NK-92 treated with Interleukin-12 subunit alpha and Interleukin-12 subunit beta, amount 100 ng/mL, for 24 hours (cell line): Measurements from ENCODE around the gene SREBF2.
"Not testable (repeated sequence)": the region's sequence is repeated elsewhere in the genome, so short reads cannot be mapped to it uniquely, and the experiment has no call there.

Experiments used
- DNase-seq: peaks from one replicate; lab custom pipeline; 2025; lab: John Stamatoyannopoulos, UW

SREBF2 gene

GRCh38 chr22:41947424-41948080 is 114.6 kb downstream of the SREBF2 start:
- DNase-seq = no peak

DNA sequence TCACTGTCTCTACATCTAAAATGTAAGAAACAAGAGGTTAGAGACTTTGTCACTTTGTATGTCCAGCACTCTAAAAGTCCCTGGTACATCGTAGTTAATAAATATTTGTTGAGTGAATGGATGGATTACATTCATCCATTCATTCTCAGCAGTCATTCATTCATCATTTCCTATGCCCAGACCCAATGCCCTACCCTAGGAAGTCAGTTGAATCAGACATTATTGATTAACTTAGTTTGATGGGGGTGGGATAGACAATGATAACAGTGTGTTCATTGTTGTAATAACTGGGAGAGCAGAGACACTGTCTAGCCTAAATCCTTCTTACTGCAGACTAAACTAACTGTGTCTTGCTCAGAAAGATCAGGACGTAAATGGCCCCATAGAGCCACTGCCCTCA is 115.2 kb downstream of the SREBF2 start:
- no peak for DNase-seq

- not testable (repeated sequence) for DNase-seq
Measured at GRCh38 chr22:41948928-41949296, 116.0 kb downstream of the SREBF2 start.

DNA sequence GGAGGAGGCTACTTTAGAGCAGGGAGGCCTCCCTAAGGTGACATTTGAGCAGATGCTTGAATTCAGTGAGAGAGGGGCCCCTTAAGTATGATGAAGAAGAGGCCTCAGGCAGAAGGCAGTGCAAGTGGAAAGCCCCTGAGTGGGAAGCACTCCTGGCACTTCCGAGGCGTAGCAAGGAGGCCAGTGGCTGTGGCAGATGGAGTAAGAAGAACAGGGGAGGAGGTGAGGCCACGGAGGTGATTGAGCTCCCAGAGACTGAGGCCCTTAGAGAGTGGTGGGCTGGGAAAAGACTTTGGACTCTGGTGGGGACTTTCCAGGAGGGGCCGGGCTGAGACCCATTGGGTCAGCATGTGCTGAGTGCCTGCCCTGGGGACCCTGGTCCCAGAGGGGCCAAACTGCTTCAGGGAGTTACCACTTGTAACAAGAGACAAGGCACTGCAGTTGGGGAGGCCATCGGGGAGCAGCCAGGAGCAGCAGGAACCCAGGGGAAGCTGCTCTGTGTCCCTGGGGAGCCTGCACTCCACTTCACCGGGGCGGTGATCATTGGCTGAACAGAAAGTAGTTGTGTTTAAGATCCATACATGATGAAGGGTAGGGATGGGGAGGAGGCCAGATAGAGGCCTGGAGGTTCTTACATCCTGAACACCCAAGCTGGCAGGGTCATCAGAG is 116.5 kb downstream of the SREBF2 start:
- DNase-seq = no peak

- DNase-seq = no peak
Measured at GRCh38 chr22:41951898-41952474, 119.1 kb downstream of the SREBF2 start, which contains the start of gene SMIM45. Gene SMIM45 (plus strand): TSS chr22:41952150.

GRCh38 chr22:41952713-41953112 is 119.8 kb downstream of the SREBF2 start:
- no peak for DNase-seq
